MM.1S (cell line): ENCODE data around the gene TMEM9.

Source experiments
- EZH2phosphoT487 ChIP-seq: fragments of 300-600 bp; sonication (generic); IDR thresholded peaks from 2 replicates; pipeline ENCODE4 v1.6.1; 2018; ENCODE audit warnings: antibody characterized with exemption, low read length
- TF ChIP-seq, protein P1 (sequence below): fragments of 300-600 bp; sonication (generic); IDR thresholded peaks from 2 replicates; pipeline ENCODE4 v1.5.1; 2016; ENCODE audit warnings: antibody characterized with exemption, low read length, mixed read lengths

DNA sequence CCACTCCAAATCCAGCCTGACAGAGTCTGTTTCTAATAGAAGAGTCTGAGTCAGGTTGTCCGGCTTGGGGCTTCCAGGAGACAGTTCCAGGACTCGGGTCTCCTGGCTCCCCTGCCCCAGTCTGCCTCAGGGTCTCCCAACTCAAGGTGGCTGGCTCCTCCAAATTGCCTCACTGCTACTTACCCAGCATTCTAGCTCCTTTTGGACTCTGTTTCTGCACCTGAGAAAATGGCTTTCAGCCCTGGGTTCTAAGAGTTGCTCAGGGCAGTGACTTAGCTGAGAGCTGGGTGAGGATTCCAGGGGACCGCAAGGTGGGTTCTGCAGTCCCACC, 30.8 kb upstream of the TMEM9 start:
- TF ChIP-seq, protein P1, sequence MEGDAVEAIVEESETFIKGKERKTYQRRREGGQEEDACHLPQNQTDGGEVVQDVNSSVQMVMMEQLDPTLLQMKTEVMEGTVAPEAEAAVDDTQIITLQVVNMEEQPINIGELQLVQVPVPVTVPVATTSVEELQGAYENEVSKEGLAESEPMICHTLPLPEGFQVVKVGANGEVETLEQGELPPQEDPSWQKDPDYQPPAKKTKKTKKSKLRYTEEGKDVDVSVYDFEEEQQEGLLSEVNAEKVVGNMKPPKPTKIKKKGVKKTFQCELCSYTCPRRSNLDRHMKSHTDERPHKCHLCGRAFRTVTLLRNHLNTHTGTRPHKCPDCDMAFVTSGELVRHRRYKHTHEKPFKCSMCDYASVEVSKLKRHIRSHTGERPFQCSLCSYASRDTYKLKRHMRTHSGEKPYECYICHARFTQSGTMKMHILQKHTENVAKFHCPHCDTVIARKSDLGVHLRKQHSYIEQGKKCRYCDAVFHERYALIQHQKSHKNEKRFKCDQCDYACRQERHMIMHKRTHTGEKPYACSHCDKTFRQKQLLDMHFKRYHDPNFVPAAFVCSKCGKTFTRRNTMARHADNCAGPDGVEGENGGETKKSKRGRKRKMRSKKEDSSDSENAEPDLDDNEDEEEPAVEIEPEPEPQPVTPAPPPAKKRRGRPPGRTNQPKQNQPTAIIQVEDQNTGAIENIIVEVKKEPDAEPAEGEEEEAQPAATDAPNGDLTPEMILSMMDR: no peak; the same call in 1 of the 2 replicates
- TF ChIP-seq EZH2phosphoT487: no peak
